AG04450 (cell line): ENCODE results near the gene BMP3. TPM values are rescaled to one million over a fixed set of nuclear protein-coding genes. Genes with fewer than 3 reads are reported as not detected.
A peak's percentile ranks its signal among the peaks of the same experiment; 100 is the strongest.

Experiments used
- CTCF ChIA-PET: fragments of 300-600, 350-600 bp; formaldehyde crosslinking; extraction: SDS; loops from one replicate; lab custom pipeline; 2022; ENCODE audit warnings: antibody characterized with exemption, inconsistent platforms; lab: Charles Lee
- POLR2A ChIA-PET: fragments of 350-600 bp; formaldehyde crosslinking; extraction: SDS; loops from one replicate; lab custom pipeline; 2021; ENCODE audit warnings: antibody characterized with exemption, inconsistent platforms; lab: Yijun Ruan, JAX
- DNase-seq: peaks from one replicate; pipeline ENCODE4 v3.0.0-alpha.2; 2011; ENCODE audit warnings: low read depth, low spot score
- H3K27ac ChIP-seq: one replicate; pipeline ENCODE4 v1.5.1; 2012; ENCODE audit warnings: low read depth, low read length, control low read depth
- H3K27me3 ChIP-seq: one replicate; pipeline ENCODE4 v1.6.0; 2012; ENCODE audit warnings: low read length; ENCODE audit not compliant: control insufficient read depth, insufficient read depth
- H3K4me3 ChIP-seq: 2 replicates; pipeline ENCODE4 v1.5.1; 2011; ENCODE audit warnings: mild to moderate bottlenecking, low read depth, low read length, control low read depth
- H3K9me3 ChIP-seq: 2 replicates; pipeline ENCODE4 v1.5.1; 2012; ENCODE audit warnings: low read length; ENCODE audit not compliant: control insufficient read depth, insufficient read depth
- CTCF ChIP-seq: IDR thresholded peaks from 2 replicates; pipeline ENCODE4 v1.5.1; 2011; ENCODE audit warnings: low read depth, low read length, control low read depth, inconsistent platforms
- polyA minus RNA-seq: library from RNA; depleted of rRNA, polyadenylated mRNA; stranded (reverse); fragments of >200 nt; gene quantifications from 2 replicates; pipeline ENCODE4 v1.2.3, GENCODE V29; 2011; rRNA and poly(A)+ RNA removed
- polyA plus RNA-seq: library from polyadenylated mRNA; depleted of rRNA; stranded (reverse); fragments of >200 nt; gene quantifications from 2 replicates; pipeline ENCODE4 v1.2.3, GENCODE V29; 2011; rRNA removed

BMP3 gene
- polyA plus RNA-seq (0.11 and 0.15 TPM in 2 replicates), polyA minus RNA-seq (0.09 and 0.13 TPM in 2 replicates)

GRCh38 chr4:81030061-81030980 lies at the start of gene BMP3:
TSS of gene BMP3 (plus strand) at chr4:81030708. CDS start at chr4:81031285, 577 bp downstream.
- DNase-seq: no peak
- peak within 1 kb of the TSS; percentile 42 for H3K4me3 ChIP-seq

GRCh38 chr4:80986011-80986410 lies 44.5 kb upstream of the BMP3 start:
- no peak overlapping the region for H3K4me3 ChIP-seq
- no peak for DNase-seq
- POLR2A ChIA-PET: no interaction called here
- no peaks in the 10 kb centered on the region for H3K9me3 ChIP-seq
- CTCF ChIA-PET: interaction anchor here (3.0 to 11.7 kb wide), 2 partner anchors 621 to 624 kb away, joined by 17 to 231 read pairs; no protein-coding TSS in a partner anchor
- no peaks in the 10 kb centered on the region for H3K27me3 ChIP-seq
- H3K27ac ChIP-seq: no peak overlapping the region
- no peak for TF ChIP-seq CTCF

More at GRCh38 chr4:81030061-81030980, at the start of gene BMP3:
- ChIA-PET POLR2A (no interaction called here), CTCF (interaction anchor here (0.5 to 5.5 kb wide), 5 partner anchors 9 to 668 kb away, joined by 3 to 33 read pairs (median 6); no protein-coding TSS in a partner anchor)
- Histone ChIP-seq H3K27ac (no peak within 1 kb of the TSS), H3K27me3 (peaks cover 54% of the 10 kb centered on the region), H3K9me3 (no peaks in the 10 kb centered on the region; the same call in 1 of the 2 replicates)
- no peak for TF ChIP-seq CTCF

- ChIA-PET POLR2A (no interaction called here), CTCF (interaction anchor here (0.5 to 11.7 kb wide), 49 partner anchors 8 to 1452 kb away, joined by 3 to 231 read pairs (median 4); no protein-coding TSS in a partner anchor)
- peak; percentile 74 for TF ChIP-seq CTCF
- no peak overlapping the region for H3K27ac ChIP-seq
- H3K9me3 ChIP-seq: no peaks in the 10 kb centered on the region
- H3K4me3 ChIP-seq: no peak overlapping the region
- DNase-seq: peak; percentile 27
- no peaks in the 10 kb centered on the region for H3K27me3 ChIP-seq
Measured at GRCh38 chr4:80989921-80990544, 40.5 kb upstream of the BMP3 start.

- no peaks in the 10 kb centered on the region for H3K27me3 ChIP-seq
- no peaks in the 10 kb centered on the region for H3K9me3 ChIP-seq
- POLR2A ChIA-PET: no interaction called here
- CTCF ChIA-PET: interaction anchor here (0.8 to 11.7 kb wide), 31 partner anchors 9 to 651 kb away, joined by 3 to 231 read pairs (median 5); no protein-coding TSS in a partner anchor
- H3K4me3 ChIP-seq: no peak overlapping the region
- no peak for TF ChIP-seq CTCF
- no peak overlapping the region for H3K27ac ChIP-seq
- DNase-seq: no peak
Measured at GRCh38 chr4:80990851-80991250, 39.7 kb upstream of the BMP3 start.
